SK-N-MC (cell line): ENCODE data around the gene B4GALNT1.
"Not testable (repeated sequence)": the region's sequence is repeated elsewhere in the genome, so short reads cannot be mapped to it uniquely, and the experiment has no call there.

Source experiments
- EZH2 ChIP-seq: fragments of 200-600 bp; sonication (generic); IDR thresholded peaks from one replicate; pipeline ENCODE4 v1.6.1; 2017; ENCODE audit warnings: antibody characterized with exemption
- POLR2AphosphoS5 ChIP-seq: IDR thresholded peaks from 2 replicates; pipeline ENCODE4 v1.6.1; 2012; ENCODE audit warnings: mild to moderate bottlenecking, low read depth, low read length, borderline replicate concordance

DNA sequence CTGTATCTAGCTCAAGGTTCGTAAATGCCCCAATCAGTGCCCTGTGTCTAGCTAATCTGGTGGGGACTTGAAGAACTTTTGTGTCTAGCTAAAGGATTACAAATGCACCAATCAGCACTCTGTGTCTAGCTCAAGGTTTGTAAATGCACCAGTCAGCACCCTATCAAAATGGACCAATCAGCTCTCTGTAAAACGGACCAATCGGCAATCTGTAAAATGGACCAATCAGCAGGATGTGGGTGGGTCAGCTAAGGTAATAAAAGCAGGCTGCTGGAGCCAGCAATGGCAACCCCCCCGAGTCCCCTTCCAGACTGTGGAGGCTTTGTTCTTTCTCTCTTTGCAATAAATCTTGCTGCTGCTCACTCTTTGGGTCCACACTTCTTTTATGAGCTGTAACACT, 23.4 kb upstream of the B4GALNT1 start:
- not testable (repeated sequence) for TF ChIP-seq EZH2, POLR2AphosphoS5
